ENCODE data around the gene CERS2.

Gene CERS2

GRCh38 chr1:150917387-150917786 is 57.2 kb downstream of the CERS2 start:
- Histone ChIP-seq H3K27me3 (ENCODE audit: control insufficient read depth, insufficient read depth, low read length) (no peaks in the 10 kb centered on the region), H3K9me3 (ENCODE audit: control insufficient read depth, low read length) (no peaks in the 10 kb centered on the region), H3K9ac (ENCODE audit: low read length) (no peak overlapping the region), H3K36me3 (ENCODE audit: control insufficient read depth, insufficient read depth, low read length) (no peaks in the 10 kb centered on the region), H3K4me3 (ENCODE audit: low read length) (no peak overlapping the region), H3K4me1 (ENCODE audit: control insufficient read depth, insufficient read depth, low read length) (no peaks in the 10 kb centered on the region)

All from mucosa of stomach (tissue), 1 donor.